ENCODE data around the gene CCDC57.

DNA sequence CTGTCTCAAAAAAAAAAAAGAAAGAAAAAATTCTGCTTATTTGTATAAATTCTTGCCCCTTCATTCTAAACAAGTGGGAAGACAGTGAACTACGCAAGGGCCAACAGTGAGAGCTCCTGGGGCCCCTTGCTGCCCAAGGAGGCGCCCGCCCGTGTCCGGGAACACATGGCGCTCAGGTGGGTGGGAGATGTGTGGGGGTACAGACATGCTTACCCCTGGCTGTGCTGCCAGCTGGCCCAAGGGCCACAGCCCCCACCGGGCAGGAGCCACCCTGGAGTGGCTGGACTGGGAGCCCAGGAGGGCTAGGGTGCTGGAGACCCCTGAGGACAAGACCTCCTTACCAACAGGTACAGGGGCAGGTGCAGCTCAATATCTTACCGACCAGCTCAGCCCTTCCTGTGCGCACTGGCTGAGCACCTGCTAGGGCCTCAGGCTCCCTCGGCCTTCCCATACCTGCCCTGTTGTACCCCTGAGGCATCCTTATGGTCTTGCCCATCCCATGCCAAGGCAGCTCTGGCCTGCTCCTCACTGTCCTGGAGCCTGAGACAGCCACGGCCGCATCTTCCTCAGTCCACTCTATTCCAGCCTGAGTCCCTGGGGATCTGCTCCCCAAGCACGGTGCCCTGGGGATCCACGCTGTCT lies 56.2 kb downstream of the CCDC57 start:
- TF ChIP-seq, protein P1, sequence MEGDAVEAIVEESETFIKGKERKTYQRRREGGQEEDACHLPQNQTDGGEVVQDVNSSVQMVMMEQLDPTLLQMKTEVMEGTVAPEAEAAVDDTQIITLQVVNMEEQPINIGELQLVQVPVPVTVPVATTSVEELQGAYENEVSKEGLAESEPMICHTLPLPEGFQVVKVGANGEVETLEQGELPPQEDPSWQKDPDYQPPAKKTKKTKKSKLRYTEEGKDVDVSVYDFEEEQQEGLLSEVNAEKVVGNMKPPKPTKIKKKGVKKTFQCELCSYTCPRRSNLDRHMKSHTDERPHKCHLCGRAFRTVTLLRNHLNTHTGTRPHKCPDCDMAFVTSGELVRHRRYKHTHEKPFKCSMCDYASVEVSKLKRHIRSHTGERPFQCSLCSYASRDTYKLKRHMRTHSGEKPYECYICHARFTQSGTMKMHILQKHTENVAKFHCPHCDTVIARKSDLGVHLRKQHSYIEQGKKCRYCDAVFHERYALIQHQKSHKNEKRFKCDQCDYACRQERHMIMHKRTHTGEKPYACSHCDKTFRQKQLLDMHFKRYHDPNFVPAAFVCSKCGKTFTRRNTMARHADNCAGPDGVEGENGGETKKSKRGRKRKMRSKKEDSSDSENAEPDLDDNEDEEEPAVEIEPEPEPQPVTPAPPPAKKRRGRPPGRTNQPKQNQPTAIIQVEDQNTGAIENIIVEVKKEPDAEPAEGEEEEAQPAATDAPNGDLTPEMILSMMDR (IDR thresholded peaks at IDR 0.05; ENCODE audit: borderline replicate concordance, extremely low read depth, low read length, poor library complexity, severe bottlenecking), result no peak
- TF ChIP-seq EZH2 (IDR thresholded peaks at IDR 0.05; ENCODE audit: borderline replicate concordance, low read depth, low read length, severe bottlenecking), result no peak
